Measurements from ENCODE around the gene SYCE1L.
"Not testable (repeated sequence)": the region's sequence is repeated elsewhere in the genome, so short reads cannot be mapped to it uniquely, and the experiment has no call there.

The SYCE1L gene

DNA sequence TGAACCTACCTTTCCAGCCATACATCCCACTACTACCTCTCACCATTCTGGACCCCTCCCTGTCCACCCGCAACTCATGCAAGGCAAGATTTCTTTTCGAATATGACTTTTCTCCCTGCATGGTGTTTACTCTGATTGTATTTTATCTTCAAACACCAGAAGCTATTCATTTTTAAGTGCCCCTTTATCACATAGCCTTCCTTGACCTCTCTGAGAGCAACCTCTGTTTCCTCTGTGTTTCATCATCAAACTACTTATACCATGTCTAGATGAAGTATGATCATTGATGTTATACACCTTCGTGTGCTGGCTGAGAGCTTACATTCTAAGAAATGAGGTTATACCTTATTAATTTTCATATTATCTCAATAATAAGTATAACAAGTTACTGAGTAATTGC lies 31.8 kb downstream of the SYCE1L start:
- no peak overlapping the region for H3K4me3 ChIP-seq (ENCODE audit: low read depth, low read length)
- no peak for DNase-seq (ENCODE audit: low read depth)
- TF ChIP-seq, protein P1, sequence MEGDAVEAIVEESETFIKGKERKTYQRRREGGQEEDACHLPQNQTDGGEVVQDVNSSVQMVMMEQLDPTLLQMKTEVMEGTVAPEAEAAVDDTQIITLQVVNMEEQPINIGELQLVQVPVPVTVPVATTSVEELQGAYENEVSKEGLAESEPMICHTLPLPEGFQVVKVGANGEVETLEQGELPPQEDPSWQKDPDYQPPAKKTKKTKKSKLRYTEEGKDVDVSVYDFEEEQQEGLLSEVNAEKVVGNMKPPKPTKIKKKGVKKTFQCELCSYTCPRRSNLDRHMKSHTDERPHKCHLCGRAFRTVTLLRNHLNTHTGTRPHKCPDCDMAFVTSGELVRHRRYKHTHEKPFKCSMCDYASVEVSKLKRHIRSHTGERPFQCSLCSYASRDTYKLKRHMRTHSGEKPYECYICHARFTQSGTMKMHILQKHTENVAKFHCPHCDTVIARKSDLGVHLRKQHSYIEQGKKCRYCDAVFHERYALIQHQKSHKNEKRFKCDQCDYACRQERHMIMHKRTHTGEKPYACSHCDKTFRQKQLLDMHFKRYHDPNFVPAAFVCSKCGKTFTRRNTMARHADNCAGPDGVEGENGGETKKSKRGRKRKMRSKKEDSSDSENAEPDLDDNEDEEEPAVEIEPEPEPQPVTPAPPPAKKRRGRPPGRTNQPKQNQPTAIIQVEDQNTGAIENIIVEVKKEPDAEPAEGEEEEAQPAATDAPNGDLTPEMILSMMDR (IDR thresholded peaks at IDR 0.05; ENCODE audit: insufficient read depth, low read depth, low read length, missing control alignments) = no peak

DNA sequence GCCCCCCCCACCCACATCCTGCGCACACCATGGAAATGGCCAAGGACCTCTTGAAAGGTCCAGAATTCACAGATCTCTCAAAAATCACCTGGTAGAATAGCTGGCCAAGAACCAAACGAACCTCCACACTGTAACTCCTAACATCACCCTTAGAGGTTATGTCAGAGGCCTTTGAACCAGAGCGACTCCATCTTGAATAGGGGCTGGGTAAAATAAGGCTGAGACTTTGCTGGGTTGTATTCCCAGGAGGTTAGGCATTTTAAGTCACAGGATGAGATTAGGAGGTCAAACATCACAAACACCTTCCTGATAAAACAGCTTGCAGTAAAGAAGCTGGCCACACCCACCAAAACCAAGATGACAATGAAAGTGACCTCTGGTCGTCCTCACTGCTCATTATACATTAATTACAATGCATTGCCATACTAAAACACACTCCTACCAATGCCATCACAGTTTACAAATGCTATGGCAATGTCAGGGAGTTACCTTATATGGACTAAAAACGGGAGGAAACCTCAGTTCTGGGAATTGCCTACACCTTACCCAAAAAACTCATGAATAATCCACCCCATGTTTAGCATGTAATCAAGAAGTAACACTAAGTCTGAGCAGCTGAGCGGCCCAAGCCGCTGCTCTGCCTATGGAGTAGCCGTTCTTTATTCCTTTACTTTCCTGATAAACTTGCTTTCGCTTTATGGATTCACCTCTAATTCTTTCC lies 34.8 kb downstream of the SYCE1L start:
- no peak for DNase-seq (ENCODE audit: low read depth)
- H3K4me3 ChIP-seq (ENCODE audit: low read depth, low read length) = no peak overlapping the region
- TF ChIP-seq, protein P1 (IDR thresholded peaks at IDR 0.05; ENCODE audit: insufficient read depth, low read depth, low read length, missing control alignments) = no peak

DNA sequence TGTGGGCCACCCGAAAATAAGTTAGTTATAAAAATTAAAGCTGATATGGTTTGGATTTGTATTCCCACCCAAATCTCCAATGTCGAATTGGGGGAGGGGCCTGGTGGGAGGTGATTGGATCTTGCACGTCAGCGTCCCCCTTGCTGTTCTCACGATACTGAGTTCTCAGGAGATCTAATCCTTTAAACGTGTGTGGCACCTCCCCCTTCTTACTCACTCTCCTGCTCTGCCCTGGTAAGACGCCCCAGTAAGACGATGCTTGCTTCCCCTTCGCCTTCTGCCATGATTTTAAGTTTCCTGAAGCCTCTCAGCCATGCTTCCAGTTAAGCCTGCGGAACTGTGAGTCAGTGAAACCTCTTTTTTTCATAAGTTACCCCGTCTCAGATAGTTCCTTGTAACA lies 35.4 kb downstream of the SYCE1L start:
- H3K4me3 ChIP-seq (ENCODE audit: low read depth, low read length) = no peak overlapping the region
- DNase-seq (ENCODE audit: low read depth) = no peak
- TF ChIP-seq, protein P1 (IDR thresholded peaks at IDR 0.05; ENCODE audit: insufficient read depth, low read depth, low read length, missing control alignments) = no peak

DNA sequence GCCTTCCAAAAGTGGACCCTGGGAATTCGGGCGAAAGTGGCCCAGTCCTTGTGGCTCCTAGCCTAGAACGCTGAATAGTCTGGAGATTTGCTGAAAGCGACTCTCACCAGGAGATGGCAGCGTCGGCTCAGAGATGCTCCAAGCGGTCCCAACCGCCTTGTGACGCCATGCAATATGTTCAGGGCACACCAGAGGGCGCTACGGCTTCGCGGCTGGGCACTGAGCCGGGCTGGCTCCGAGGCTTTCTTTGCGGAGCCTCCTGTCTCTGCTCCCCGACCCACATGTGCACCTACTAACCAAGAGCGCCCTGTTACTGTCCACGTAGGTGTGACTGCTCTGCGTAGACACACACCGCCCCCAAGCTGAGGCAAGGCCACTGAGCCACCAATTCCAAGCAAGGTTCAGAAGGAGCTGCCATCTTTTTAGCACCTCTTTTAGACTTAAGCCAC lies 36.9 kb downstream of the SYCE1L start:
- H3K4me3 ChIP-seq (ENCODE audit: low read depth, low read length) = no peak overlapping the region
- TF ChIP-seq, protein P1 (IDR thresholded peaks at IDR 0.05; ENCODE audit: insufficient read depth, low read depth, low read length, missing control alignments) = peak; percentile 99
- peak; percentile 88 for DNase-seq (ENCODE audit: low read depth)

DNA sequence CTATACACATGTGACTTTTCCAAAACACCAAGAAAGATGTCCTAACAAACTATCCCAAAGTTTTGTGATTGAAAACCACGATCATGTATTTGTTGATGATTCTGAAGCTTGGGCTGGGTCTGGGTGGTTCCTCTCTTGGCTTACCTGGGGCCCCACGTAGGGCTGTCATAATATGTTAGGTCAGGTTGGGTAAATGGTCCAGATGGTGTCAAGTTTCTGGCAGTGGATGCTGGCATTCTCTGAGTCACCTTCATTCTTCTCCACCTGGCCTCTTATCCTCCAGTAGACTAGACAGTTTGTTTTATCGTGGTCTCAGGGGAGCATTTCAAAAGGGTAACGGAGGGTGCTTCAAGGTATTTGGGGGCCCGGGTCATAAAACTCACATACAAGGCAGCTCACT lies 39.4 kb downstream of the SYCE1L start:
- DNase-seq (ENCODE audit: low read depth) = no peak
- TF ChIP-seq, protein P1 (IDR thresholded peaks at IDR 0.05; ENCODE audit: insufficient read depth, low read depth, low read length, missing control alignments) = no peak
- no peak overlapping the region for H3K4me3 ChIP-seq (ENCODE audit: low read depth, low read length)

DNA sequence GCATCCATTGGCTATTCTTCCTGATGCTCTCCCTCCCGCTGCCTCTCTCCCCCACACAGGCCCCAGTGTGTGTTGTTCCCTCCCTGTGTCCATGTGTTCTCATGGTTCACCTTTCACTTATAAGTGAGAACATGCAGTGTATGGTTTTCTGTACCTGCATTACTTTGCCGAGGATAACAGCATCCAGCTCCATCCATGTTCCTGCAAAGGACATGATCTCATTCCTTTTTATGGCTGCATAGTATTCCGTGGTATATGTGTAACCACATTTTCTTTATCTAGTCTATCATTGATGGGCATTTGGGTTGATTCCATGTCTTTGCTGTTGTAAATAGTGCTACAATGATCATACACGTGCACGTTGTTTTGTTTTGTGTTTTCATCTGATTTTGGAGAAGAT lies 43.3 kb downstream of the SYCE1L start:
- H3K4me3 ChIP-seq (ENCODE audit: low read depth, low read length); DNase-seq (ENCODE audit: low read depth): not testable (repeated sequence)

DNA sequence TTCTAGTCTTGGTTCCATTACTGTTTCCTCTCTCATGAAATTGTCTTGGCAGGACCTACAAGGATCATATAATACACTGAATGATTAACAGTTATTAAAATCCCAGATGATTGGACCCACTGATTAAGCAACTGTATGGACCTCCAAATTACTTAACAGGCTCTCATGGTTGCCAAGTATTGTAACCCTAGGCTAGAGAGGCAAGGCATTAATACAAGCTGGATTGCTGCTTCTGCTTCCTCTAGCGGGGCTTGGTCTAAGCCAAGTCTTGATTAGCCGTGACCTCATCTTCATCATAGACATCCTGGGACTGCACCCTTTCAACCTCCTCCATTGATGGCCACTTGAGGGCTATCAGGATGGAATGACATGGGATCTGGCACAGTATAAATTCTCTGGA lies 46.9 kb downstream of the SYCE1L start:
- TF ChIP-seq, protein P1 (IDR thresholded peaks at IDR 0.05; ENCODE audit: insufficient read depth, low read depth, low read length, missing control alignments) = no peak
- no peak overlapping the region for H3K4me3 ChIP-seq (ENCODE audit: low read depth, low read length)
- DNase-seq (ENCODE audit: low read depth) = no peak

All from GM12865 (cell line).